ENCODE measurements around the gene MTREX.

DNA sequence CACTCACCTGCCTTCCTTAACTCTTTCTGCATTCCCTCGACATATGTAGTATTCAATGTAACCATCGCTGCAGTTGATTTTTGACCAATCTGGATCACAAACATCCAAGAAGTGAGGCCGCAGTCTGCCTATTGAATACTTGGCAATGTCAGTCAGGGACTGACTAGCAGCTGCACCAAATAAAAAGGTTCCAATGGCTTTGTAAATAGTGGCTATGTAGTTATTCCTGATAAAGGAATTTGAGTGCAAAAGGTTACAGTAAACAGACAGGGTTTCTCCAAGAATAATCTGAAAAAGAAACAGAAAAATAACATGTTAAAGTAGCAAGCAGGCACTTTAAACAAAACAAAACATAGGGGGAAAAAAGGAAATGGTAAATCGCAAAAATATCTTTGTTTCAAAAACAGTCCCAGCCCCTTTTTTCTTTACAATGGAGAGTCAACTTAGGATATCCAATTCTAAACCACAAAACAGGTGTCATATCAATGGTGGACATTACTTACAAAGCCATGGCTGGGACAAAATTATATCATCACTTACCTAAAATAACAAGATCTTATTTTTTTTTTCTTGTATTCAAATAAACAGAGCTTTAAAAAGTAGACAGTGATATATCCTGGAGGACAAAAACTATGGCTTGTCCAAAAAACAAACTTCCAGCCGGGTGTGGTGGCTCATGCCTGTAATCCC lies 160.2 kb downstream of the MTREX start:
- TF ChIP-seq, protein P1, sequence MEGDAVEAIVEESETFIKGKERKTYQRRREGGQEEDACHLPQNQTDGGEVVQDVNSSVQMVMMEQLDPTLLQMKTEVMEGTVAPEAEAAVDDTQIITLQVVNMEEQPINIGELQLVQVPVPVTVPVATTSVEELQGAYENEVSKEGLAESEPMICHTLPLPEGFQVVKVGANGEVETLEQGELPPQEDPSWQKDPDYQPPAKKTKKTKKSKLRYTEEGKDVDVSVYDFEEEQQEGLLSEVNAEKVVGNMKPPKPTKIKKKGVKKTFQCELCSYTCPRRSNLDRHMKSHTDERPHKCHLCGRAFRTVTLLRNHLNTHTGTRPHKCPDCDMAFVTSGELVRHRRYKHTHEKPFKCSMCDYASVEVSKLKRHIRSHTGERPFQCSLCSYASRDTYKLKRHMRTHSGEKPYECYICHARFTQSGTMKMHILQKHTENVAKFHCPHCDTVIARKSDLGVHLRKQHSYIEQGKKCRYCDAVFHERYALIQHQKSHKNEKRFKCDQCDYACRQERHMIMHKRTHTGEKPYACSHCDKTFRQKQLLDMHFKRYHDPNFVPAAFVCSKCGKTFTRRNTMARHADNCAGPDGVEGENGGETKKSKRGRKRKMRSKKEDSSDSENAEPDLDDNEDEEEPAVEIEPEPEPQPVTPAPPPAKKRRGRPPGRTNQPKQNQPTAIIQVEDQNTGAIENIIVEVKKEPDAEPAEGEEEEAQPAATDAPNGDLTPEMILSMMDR (IDR thresholded peaks at IDR 0.05; ENCODE audit: low read depth, low read length, poor library complexity, severe bottlenecking) = no peak
- TF ChIP-seq EZH2phosphoT487 (IDR thresholded peaks at IDR 0.05; ENCODE audit: borderline replicate concordance, low read length) = no peak
